Stimulated activated CD8-positive, alpha-beta memory T cell treated with anti-CD3 and anti-CD28 coated beads, Interleukin-7, amount 100 ng/mL, for 4 hours (primary cell): ENCODE data around the gene TYW5.

Source experiments
- DNase-seq, 2 donors: peaks; one replicate each; pipeline ENCODE4 v3.0.0-alpha.2; 2020; ENCODE audit warnings: low read depth in 2 of 2

TYW5 gene

DNA sequence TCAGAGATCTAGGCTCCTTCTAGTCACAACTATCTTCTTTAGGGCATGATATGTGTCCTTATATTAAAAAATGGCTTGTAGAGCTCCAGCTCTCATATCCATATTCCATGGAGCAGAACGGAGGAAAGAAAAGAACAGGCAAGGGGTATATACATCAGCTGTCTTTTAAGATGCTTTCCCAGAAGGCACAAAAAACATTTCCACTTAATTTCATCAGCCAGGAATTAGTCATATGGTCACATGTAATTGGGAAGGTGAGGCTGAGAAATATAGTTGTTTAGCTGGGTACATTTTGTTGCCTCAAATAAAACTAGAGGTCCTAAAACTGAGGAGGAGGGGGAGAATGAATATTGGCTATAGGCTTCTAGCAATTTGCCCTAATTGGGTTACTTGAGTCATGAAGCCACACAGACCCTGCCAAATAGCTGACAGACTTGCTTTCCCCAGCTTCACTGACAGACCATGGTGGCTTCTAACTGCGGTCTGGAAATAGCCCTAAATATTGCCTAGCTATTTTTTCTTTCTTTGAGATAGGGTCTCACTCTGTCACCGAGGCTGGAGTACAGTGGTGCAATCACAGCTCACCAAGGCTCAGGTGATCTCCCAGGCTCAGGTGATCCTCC, 20.1 kb upstream of the TYW5 start:
- no peak for DNase-seq

DNA sequence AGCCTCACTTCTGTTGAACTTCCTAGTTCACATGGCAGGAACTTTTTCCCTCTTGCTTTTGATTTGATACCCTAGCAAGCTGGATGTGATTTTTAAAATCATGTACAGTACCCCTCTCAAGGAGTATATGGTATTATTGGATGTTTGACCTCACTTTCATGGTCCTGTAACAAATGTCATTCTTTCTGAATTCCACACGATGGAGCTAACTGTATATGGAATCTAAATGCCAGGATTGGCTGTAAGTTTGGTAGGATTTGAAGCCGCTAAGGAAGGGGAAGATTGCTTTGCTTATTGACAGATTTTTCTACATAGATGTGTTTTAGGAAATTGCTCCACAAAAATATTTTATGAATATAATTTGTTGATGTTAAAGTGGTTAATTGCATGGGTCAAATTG, 18.4 kb upstream of the TYW5 start:
- DNase-seq: no peak

DNA sequence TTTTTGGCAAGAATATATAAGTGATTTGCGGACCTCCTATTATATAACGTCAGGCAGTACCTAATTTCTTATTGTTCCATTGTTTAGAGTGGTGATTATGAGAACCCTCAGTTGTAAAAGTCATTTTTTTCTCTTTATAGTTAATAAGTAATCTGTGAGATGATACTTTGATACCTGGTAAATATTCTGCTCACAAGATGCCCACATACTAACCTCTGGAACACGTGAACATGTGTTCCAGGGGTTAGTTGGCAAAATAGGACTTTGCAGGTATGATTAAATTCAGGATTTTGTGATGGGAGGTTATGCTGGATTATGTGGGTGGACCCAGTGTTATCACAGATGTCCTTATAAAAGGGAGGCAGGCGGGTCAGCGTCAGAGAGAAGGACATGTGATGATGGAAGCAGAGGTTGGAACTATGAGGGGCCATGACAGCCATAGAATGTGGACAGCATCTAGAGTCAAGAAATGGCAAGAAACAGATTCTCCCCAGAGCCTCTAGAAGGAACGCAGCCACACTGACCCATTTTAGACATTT, 16.9 kb upstream of the TYW5 start:
- no peak for DNase-seq

DNA sequence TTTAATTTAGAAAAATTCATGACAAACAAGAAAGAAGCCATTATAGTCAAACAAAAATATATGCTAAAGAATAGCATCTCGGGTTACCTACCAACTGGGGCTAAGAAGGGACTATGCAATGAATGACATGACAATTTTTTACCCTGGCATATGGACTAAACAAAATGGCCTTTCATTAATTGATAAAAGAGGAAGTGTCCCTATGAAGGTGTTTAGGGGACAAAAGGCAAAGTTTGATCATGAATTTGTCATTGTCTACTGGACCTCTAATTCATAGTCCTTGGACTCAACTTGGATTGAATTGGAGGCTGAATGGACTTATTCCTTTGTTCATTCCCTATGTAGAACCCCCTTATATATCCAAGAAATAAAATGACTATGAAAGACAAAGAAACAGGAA, 12.8 kb upstream of the TYW5 start:
- no peak for DNase-seq

DNA sequence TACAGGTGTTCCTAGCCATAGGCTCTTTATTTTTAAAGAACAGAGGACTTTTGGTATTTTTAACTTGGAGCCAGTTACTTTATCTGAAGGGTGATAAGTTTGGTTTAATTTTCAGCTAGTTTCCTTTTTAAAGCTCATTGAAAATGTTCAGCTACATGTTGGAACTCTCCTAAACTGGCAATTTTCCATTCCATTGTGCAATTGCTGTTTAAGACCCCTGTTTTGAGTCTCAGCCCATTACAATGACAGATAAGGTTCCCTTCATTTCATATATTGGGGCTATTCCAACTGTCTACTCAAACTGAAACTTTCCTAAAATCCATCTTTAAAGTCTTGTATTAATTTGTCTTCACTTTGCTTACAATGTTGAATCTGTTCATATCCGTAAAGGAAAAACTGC, 11.7 kb upstream of the TYW5 start:
- DNase-seq: no peak

DNA sequence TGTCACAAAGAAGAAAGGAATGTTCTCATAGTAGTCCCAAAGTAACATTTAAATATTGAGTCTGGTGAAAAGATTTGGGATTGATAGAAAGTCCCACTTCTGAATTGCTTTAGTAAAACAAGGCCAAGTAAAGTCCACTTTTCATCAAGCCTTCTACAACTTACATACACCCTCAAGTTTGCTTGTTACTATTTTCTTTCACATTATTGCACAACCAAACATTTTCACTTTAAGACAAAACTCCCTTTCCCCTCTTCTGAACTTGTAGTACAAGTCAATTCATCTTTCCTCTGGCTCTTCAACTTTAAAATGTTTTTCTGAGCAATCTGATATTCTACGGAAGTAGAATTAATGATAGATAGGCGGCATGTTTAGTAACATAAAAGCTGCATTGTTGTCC, 11.1 kb upstream of the TYW5 start:
- no peak for DNase-seq

DNA sequence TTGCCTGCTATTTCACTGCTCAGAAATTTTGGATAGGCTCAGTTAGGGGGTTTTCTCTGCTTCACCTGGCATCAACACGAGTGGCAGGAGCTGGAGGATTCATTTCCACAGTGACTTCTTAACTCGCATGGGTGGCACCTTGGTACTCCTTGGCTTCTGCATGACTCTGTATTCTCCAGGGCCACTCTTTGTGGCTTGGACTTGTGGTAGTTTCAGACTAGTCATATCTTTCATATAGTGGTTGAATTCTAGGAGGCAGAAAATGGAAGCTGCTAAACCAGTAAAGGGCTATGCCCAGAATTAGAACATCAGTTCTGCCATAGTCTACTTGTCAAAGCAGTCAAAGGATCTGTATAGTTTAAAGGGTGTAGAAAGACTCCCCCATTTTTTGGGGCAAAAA, 6.9 kb upstream of the TYW5 start:
- no peak for DNase-seq

DNA sequence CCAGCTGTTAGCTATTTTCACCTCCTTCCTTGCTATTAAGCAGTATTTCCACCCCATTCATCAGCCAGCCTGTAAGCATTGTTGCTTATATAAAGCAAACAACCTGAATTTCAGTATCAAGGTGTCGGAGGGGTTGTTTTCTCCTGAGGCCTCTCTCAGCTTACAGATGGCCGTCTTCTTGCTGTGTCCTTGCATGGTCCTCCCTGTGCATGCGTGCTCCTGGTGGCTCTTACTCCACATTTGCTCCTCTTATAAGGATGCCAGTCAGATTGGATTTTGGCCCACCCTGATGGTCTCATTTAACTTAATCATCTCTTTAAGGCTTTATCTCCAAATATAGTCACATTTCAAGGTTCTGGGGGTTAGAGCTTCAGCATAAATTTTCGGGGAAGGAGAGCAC, 2.7 kb upstream of the TYW5 start:
- no peak for DNase-seq

DNA sequence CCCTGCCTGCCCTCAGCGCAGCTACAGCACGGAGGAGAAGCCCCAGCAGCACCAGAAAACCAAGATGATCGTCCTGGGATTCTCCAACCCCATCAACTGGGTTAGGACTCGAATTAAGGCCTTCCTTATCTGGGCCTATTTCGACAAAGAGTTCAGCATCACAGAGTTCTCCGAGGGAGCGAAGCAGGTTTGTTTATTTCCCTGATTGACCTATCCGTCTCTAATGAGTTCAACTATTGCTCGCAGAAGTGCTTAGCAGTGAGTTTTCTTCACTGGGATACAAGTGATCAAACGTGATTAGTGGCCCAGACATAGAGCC, 730 bp upstream of the TYW5 start:
- DNase-seq: no peak

DNA sequence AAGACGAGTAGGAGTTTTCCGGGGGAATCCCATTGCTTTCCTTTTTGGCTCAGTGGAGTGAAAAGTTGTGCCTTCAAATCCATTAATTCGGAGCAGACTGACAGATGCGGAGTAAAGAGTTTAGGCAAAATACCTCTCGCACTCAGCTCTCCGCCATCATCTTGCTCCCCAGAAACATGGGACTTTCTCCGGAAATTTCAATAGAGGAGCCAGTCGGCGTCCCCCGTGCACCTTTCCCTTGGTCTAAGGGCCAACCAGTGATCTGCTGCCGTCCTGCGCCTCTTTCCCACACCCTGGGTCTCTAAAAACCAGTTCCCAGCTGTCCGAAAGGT, 318 bp downstream of the TYW5 start:
- no peak for DNase-seq

DNA sequence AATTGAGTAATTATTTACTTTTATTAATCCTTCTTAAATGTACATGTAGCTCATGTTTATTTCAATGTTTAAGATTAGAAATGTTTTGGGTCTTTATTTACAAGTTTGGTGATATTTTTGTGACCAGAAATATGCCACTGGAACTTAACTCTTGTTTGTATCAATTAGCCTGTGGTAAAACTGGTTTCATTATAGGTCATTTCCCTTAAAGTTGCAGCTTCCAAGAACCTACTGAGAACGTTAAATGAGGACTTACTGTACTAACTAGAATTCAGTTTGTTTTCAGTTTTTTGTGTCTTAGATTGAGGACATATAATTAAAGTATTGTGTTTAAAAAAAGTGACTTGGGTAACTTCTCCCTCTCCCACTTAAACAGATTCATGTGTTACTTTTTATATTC, 4.3 kb downstream of the TYW5 start:
- no peak for DNase-seq

DNA sequence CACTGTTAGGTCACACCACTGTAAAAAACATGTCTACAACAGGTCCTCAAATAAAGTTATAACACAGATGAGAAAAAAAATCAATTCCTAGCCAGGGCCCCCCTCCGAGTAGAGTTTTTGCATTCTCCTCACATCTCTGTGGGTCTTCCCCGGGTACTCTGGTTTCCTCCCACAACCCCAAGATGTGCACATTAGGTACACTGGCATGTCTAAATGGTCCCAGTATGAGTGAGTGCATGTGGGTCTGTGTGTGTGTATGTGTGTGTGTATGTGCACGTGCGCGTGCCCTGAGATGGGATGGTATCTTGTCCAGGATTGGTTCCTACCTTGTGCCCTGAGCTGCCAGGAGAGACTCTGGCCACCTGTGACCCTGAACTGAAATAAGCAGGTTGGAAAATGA, 4.9 kb downstream of the TYW5 start:
- DNase-seq: no peak

DNA sequence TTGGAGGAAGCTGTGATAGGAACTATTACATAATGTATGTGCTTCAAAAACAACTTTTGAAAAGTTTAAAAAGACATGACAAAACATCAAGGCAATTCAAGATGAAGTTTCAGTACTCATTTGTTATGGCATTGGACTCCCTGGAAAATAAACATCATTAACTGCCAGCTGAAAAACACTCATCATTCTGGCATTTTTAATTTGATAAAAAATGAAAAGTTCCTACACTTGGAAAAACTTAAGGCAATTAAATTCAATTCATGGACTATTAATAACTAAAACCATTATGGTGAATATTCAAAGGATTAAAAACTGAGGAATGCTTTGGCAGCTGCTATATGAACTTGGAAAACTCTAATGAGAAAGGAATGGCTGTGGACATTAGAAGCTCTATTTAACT, 8.5 kb downstream of the TYW5 start:
- DNase-seq: no peak

DNA sequence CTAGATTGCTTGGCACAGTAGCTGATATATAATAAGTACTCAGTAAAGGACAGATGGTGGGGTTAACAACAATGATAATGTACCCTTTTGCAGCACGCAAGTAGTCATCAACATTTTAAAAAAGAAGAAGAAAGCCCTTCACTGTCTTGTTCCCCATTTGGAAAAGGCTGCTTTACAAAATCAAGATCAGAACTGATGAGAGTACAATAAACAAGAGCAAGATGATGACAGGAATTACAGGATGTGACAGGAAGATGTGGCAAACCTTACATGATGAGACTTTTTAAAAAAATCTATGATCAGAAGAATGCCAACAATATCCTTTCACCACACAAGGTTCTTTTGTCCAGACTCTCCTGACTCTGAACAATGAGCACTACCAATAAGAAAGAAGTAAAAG, 9.1 kb downstream of the TYW5 start:
- no peak for DNase-seq

DNA sequence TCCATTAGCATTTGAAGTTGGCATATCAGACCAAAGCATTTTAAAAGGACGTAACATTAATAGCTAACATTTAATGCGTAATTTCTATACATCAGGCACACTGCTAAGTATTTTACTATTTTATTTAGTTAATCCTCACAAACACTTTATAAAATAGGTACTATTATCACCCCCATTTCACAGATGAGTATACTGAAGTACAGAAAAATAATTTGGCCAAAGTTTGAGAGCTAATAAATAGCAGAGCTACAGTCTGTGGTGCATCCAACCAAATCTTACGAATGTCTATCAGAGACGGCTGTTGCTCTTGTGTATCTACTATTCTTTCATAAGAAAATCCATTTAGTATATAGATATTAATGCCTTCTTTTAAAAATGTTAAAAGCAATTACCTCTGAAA, 11.9 kb downstream of the TYW5 start:
- DNase-seq: no peak

DNA sequence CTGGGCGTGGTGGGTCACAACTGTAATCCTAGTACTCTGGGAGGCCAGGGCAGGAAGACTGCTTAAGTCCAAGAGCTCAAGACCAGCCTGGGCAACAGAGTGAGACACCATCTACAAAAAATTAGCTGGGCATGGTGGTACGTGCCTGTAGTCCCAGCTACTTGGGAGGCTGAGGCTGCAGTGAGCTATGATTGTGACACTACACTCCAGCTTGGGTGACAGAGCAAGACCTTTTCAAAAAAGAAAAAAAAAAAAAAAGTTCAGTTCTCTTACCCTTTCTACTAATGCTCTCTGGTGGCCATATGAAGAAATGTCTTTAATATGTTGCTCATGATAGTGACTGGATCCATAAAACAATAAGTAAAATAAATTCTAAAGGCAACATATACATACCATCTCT, 14.9 kb downstream of the TYW5 start:
- no peak for DNase-seq

DNA sequence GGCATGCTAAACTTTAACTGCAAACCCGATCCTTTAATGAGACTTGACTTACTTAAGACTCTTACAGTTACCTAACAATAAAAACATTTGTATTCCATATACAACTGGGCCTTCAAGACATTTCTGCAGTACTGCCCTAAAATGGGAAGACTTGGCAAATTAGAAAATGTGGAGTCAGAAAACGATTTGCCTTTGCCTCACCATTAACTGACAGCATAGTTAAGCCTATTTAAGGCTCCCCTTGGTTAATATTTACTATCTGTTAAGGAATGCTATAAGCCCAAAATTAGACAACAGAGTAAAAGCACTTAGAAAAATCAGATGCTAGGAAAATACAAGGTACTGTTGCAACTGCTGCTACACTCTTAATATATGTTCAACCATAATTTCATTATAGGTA, 18.7 kb downstream of the TYW5 start:
- no peak for DNase-seq

DNA sequence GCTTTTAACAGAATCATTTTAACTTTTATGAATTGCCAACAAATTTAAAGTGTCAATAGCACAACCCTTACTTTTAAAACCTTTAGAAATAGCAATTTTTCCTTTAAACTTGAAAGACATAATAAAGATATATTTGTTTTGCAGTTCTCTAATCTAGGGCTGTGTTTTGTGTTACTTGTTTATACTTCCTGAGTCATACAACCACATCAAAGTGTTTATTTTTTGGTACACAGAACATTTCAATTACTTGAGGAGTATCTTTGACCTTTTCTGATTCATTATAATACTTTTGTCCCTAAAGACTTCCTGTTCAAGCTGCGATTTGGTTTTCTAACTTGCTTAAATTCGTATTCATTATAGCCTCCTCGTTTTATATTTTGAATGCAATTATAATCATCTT, 21.8 kb downstream of the TYW5 start:
- DNase-seq: no peak

DNA sequence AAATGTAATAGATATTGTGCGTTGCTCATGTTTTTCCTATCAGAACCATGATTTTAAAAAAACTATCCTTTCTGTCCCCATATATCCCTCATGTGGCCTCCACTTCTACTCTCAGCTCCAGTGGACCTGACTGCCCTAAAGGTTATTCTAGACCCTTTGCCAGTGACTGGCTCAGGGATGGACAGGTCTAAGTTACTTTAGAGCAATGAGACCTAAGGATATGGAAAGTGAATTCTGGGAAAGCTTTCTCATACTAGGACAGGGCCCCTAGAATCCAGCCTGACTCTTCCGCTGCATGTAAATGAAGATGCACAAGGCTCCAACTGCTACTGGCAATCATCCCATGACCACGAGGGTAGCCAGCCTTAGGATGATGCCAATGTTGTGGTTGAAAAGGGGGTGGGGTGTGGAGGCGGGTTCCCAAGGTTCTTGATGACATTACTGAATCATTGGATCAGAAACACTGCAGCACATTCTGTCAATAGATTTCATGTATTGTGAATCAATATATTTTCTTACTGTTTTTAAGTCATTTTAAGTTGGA, 22.9 kb downstream of the TYW5 start:
- DNase-seq: no peak

DNA sequence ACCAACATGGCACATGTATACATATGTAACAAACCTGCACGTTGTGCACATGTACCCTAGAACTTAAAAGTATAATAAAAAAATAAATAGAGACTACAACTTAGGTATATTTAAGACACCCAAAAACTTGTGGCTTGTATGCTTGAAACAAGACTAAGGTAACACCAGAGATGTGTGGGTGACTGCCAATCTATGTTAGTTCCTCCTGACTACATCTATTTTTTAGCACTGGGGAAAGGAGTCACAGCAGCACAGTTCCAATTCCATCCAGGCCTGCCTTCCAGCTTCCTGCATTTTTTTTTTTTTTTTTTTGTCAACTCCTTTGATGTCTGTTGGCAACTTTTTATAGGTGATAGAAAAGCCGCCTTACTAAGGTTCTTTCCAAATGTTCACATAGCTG, 26.0 kb downstream of the TYW5 start:
- no peak for DNase-seq

DNA sequence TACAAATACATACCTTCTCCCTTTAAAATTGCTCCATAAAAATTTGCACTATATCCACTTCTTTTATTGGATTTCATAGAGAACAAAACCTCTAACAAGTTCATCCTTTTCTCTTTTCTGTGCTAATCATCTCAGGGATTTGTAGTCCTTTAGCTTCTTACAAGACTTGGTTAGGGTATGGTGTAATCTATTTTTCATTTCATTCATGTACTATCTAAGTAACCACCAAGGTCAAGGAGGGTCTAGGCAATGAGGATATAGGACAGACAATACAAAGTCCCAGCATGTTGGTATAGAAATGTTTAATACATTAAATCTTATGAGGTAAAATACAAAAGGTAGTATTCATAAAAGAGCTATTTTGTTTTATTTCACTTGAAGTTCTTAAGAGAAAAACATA, 26.7 kb downstream of the TYW5 start:
- DNase-seq: no peak

DNA sequence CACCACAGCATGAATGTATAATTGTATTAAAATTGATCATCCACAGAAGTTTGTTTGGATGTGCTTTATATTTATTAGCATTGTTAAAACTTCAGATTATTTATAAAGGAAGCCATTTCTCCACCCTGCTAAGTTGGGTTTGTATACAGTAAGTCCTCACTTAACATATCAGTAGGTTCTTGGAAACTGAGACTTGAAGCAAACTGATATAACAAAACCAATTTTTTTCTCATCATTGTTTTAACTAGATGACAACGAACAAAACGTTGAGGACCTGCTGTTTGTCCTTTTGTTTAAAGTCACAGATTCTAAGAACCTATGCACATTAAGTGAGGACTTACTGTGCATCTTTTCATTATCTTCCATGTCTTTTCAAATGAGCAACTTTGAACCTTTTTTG, 27.1 kb downstream of the TYW5 start:
- DNase-seq: no peak

DNA sequence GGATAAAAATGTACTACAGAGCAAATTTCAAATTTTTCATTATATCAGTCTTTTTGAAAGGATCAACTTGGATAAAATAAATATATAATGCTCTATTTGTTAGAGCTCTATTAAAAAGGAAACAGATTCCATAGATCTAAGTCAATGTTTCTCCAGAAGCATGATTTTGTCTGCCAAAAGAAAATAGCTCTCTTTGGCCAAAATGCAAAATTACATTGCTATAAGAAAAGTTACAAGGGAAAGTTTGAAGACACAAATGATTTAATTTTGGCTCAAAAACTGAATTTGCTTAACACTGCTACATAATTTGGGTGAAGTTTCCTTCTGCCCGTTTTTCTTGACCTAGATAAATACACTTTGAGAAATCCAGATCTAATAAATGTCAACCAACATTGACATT, 28.5 kb downstream of the TYW5 start:
- no peak for DNase-seq

DNA sequence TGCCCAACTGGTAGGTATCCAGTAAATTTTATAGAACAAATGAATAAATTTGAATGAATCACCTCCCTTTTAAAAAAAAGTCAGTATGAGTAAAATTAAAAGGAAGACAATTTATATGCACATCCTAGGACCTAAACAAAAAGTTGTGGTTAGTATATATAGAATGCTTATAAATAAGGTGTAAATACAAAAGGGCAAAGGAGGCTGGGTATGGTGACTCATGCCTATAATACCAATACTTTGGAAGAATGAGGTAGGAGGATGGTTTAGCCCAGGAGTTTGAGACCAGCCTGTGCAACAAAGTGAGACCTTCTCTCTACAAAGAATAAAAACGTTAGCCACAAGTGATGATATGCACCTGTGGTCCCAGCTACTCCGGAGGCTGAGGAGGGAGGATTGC, 31.4 kb downstream of the TYW5 start:
- no peak for DNase-seq

DNA sequence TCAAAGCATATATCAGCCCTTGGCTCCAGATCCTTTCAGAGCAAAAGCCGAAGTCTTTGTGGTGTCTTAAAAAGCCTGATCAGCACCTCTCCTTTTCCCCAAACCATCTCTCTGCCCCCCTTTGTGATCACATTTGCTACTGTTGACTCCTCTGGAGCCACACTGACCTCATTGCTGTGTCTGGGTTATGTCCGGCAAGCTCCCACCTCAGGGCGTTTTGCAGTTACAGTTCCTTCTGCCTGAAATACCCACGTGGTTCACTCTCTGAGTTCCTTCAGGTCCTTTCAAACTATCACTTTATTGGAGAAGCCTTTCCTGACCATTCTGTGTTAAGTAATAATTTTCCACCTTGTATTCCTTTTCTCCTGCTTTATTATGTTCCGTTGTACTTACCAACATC, 32.4 kb downstream of the TYW5 start:
- no peak for DNase-seq
